HG02884 (cell line): ENCODE data around the gene PSD4.
A peak's percentile ranks its signal among the peaks of the same experiment; 100 is the strongest.

Source experiments
- ATAC-seq: cut with Tn5 transposase; IDR thresholded peaks from one replicate; pipeline ENCODE4 v1.9.1; 2021; ENCODE audit warnings: mild to moderate bottlenecking, moderate library complexity; ENCODE audit not compliant: unreplicated experiment

The PSD4 gene

DNA sequence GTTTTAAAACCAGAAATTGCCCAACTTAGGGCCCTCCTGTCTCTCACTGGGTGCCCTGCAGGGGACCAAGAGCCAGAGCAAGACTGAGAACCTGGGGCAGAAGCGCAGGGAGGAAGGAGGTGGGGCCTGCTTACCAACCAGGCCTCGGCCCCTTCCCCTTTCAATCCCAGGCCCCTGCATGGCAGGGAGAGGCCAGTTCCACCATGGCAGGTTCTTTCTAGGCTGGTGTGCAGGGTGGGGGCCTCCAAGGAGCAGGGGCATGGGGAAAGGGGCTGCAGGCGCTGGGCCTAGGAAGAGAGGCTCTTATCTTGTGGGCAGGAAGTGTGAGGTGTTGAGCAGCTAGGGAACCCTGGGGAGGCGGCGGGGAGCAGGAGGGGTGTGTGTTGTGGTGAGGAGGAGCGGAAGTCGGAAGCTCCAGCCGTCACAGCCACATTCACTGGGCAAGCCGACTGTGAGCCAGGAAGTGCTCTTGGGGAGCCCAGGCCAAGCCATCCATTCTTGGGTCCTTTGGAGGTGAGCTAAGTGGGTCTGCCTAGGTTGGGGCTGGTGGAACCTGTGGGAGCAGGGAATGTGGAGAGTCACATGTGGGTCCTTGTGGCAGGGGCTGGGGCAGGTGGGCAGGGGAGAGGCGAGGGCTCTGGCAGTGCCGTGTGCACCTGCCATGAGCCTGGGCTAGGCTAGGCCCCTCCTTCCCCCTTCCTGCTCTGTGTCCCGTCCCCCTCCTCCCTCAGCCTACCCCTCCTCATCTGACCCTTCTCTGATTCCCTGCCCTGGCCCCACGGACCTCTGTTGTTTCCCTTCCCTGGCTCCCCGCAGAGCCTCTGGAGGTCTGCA lies at the start of gene PSD4:
Gene PSD4 (plus strand): TSS at position 430 of the 834 bp plus-strand sequence. CDS start 8,486 bp downstream, outside the sequence.
- peak; percentile 85 for ATAC-seq

DNA sequence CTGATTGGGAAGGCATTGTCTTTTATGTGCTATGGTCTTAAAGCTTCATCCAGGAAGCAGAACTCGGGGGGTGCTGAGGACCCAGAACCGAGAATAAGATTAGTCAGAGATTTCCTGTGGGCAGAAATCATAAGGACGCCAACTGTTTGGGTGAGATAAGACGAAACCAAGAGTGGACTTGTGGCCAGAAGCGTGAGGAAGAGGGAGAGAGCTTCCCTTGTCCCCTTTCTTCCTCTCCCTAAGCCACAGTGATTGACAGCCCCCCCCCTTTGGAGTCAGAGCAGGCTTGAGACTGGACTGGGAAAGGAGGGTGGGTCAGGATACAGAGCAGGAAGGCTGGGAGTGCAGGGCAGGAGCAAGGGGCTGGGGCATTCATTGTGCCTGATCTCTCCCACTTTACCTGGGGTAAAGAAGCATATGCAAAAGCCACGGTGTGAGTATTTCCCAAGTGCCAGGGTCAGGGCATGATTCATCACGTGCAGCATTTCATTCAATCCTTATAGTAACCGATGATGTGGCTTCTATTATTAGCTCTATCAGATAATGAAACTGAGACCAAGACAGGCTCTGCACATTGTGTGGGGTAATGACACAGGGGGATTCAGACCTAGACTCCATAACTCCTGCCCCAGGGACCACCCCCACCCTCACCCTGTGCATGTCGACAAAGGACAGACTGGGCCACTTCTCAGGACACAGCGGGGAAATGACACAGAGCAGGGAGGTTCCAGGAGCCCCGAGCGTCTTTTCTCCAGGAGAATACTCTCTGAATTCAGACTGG lies 49.4 kb upstream of the PSD4 start:
- peak; percentile 58 for ATAC-seq

DNA sequence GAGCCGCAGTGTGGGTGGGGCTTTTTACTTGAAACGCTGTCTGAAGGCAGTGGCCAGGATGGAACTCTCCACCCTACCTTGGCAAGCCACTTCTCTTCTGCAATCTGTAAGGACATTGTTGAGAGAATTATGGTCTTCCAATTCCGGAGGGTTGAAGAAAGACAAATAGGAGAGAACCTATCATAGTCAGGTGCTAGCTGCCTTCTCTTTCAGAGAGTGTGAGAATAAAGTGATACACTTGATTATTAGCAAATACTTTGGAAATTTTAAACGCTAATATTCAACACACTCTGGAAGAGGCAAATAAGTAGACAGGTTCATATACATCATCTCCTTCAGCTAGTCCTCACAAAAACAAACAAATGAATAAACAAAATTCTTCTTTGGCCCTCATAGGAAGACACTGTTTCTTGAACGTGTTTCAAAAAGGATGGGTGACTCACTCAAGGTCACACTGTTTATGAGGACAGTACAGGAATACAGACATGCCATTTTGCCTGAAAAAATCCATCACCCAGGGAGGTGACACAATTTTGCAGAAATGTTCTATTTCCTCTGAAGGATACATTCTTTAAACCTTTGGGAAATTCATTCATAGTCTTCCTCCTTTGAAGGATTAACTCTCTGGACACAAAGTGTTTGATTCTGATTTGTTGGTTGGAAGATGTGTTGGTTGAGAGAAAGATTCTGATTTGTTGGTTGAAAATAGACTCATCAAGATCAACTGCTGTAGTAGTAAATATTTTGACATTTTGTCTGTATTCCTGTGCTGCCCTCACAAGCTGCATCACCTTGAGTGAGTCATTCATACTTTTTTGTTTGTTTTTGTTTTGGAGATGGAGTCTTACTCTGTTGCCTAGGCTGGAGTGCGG lies 48.6 kb upstream of the PSD4 start:
- ATAC-seq, result peak; percentile 11

DNA sequence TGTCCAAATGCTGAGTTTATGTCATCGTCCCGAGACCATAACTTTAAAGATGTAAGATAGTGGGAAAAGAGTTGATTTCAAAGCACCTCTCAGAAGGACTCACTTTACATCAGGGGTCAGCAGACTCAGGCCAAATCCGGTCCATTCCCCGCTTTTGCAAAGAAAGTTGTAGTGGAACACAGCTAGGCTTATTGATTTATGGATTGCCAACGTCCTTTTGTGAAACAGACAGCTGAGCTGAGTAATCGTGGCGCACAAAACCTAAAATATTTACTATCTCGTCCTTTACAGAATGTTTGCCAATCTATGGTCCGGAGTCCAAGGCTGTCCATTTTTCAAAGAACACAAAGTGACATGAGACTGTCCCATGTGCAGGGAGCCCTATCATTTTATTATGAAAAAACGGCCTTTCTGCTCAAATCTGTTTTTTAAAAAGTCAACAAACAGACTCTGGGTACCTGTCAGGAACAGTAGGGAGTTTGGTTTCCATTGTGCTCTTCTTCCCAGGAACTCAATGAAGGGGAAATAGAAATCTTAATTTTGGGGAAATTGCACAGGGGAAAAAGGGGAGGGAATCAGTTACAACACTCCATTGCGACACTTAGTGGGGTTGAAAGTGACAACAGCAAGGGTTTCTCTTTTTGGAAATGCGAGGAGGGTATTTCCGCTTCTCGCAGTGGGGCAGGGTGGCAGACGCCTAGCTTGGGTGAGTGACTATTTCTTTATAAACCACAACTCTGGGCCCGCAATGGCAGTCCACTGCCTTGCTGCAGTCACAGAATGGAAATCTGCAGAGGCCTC lies 46.7 kb upstream of the PSD4 start, which contains the start of gene IL1RN:
Gene IL1RN (plus strand): TSS at position 754 of the 801 bp plus-strand sequence. CDS start 27 bp downstream, at position 781.
- ATAC-seq, result no peak

DNA sequence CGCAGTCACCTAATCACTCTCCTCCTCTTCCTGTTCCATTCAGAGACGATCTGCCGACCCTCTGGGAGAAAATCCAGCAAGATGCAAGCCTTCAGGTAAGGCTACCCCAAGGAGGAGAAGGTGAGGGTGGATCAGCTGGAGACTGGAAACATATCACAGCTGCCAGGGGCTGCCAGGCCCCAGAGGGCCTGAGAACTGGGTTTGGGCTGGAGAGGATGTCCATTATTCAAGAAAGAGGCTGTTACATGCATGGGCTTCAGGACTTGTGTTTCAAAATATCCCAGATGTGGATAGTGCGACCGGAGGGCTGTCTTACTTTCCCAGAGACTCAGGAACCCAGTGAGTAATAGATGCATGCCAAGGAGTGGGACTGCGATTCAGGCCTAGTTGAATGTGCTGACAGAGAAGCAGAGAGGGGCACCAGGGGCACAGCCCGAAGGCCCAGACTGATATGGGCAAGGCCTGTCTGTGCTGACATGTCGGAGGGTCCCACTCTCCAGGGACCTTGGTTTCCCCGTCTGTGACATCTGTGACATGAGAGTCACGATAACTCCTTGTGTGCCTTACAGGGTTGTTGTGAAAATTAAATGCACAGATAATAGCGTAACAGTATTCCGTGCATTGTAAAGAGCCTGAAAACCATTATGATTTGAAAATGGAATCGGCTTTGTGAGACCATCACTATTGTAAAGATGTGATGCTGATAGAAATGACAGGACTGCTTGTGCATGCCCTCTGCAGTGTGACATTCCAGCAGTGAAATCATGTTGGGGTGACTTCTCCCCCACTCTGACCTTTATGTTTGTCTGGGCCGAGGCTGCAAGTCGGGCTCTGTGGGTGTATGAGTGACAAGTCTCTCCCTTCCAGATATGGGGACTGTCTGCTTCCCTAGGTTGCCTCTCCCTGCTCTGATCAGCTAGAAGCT lies 45.9 kb upstream of the PSD4 start:
- no peak for ATAC-seq

DNA sequence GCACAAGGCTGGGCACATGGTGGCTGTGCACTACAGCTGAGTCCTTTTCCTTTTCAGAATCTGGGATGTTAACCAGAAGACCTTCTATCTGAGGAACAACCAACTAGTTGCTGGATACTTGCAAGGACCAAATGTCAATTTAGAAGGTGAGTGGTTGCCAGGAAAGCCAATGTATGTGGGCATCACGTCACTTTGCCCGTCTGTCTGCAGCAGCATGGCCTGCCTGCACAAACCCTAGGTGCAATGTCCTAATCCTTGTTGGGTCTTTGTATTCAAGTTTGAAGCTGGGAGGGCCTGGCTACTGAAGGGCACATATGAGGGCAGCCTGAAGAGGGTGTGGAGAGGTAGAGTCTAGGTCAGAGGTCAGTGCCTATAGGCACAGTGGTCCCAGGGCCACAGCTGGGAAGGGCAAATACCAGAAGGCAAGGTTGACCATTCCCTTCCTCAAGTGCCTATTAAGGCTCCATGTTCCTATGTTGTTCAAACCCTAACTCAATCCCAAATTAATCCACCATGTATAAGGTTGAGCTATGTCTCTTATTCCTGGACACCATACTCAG lies 44.2 kb upstream of the PSD4 start:
- no peak for ATAC-seq

DNA sequence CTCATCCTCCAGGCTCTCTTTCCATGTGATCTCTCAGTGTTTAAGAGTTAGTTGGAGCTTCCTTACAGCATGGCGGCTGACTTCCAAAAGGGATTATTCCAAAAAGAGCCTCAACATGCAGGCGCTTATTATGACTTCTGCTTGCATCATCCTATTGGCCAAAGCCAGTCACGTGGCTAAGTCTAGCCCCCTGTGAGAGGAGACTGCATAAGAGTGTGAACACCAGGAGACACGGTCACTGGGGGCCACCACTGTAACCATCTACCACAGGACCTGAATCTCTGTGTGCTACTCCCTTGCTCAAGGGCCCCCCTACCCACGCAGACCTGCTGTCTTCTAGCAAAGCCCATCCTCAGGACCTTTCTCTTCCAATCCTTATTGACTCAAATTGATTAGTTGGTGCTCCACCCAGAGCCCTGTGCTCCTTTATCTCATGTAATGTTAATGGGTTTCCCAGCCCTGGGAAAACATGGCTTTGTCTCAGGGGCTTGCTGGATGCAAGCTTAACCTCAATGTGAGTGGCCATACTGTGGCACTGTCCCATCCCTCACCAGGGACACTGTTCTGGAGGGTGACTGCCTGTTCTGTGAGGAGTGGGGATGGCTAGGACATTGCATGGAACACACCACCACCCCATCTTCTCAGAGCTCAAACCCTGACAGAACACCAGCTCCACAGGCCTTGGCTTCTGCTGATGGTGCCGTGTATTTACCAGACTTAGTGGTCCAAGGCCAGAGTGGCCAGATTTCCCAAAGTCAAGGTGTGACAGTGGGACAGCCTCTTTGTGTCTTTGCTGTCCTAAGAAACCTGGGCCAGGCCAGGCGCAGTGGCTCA lies 42.2 kb upstream of the PSD4 start:
- ATAC-seq, result no peak

DNA sequence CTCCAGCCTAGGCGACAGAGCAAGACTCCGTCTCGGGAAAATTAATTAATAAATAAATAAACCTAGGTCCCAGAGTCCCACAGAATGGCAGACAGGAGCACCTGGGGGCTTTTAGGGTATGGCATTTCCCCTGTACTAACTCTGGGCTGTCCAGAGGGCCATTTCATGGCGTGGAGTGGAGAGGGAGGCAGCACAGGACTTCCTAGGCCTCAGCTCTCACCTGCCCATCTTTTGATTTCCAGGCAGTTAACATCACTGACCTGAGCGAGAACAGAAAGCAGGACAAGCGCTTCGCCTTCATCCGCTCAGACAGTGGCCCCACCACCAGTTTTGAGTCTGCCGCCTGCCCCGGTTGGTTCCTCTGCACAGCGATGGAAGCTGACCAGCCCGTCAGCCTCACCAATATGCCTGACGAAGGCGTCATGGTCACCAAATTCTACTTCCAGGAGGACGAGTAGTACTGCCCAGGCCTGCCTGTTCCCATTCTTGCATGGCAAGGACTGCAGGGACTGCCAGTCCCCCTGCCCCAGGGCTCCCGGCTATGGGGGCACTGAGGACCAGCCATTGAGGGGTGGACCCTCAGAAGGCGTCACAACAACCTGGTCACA lies 41.3 kb upstream of the PSD4 start:
- no peak for ATAC-seq

DNA sequence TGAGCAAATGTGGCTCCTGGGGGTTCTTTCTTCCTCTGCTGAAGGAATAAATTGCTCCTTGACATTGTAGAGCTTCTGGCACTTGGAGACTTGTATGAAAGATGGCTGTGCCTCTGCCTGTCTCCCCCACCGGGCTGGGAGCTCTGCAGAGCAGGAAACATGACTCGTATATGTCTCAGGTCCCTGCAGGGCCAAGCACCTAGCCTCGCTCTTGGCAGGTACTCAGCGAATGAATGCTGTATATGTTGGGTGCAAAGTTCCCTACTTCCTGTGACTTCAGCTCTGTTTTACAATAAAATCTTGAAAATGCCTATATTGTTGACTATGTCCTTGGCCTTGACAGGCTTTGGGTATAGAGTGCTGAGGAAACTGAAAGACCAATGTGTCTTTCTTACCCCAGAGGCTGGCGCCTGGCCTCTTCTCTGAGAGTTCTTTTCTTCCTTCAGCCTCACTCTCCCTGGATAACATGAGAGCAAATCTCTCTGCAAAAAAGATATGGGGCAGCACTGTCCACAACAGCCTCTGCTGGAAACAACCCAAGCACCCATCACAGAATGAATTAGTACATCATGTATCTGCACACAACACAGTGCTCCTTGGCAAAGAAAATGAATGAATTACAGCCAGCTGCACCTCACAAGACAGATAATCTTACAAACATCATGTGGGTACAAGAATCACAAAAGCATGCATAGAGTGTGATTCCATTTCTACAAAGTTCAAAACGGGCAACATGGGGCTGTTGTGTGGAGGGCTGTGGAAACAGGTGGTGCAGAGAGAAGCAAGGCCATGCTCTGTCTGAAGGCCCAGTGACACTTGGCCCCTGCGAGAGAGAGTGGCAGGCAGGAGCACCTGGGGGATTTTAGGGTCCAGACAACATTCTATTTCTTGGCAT lies 39.8 kb upstream of the PSD4 start:
- no peak for ATAC-seq

DNA sequence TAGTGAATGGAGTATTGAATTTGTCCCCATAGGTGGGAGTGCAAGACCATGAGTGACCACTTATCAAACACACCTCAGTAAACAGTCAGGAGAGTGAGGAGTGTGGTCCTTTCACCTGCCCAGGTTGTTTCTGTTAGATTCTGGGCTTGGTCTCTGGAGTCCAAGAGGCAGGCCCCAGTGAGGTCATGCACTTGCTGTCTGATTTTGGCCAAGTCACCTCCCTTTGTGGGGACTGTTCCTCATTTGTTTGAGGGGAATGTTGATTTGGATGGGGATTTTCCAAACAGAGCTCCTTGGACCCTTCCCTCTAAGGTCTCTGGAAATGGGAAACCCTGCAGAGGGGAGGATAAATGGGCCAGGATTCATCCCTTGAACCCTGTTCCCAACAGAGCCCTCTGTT lies 39.1 kb upstream of the PSD4 start:
- ATAC-seq, result no peak

DNA sequence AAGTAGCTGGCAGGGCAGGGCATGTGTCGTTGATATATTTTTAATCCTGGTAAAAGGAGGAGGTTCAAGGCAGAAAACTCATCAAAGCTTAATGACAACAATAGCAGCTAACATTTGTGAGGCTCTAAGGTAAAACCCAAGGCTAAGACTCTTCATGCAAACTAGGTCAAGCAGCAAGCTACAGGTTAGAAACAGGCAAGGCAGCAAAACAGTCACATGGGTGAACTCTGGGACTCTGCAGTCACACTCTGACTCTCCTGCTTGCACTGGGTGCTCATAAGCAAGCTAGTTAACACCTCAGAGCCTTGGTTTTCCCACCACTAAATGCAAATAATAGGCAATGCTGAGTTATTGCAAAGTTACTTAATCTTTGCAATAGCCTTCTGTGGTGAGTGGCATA lies 38.5 kb upstream of the PSD4 start:
- ATAC-seq, result no peak

DNA sequence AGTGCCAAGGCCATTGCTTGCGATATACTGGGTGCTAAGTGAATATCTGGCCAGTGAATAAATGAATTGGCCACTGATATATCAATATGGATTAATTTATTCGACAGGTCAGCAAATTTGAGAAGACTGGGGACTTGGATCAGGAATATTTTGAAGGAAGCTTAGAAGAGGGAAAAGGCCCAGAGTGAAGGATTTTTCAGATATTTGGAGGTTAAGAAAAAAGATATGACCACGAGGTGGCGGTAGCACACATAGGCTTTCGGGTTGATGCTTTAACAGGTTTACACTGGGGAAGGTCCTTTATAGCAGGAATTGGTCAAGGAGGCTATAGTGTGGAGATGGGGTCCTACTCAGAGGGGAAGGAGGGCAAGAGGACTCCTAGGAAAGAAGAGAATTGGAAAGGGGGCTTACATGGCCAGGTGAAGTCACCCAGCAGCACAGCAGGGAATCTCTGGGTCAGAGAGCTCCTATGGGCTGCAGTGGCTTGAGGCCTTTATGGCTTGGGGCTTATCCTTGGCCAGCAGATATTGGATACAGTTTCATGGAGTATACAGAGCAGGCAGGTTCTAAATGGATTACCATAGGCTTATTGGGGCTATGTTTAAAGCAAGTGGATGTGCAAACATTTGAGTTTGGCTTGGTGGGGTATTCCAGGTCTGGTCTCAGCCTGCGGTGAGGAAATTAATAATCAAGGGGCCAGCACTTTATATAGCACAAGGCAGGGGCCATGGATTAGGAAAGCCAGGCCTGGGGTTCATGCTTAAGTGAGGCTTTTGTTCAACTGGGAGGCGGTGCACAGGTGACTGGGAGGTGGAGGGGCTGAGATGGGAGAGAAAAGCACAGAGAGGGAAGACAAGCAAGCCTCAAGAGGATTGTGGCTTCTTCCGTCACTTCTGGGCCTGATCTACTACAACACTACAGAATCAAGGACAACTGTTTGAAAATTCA lies 36.7 kb upstream of the PSD4 start:
- ATAC-seq, result no peak

DNA sequence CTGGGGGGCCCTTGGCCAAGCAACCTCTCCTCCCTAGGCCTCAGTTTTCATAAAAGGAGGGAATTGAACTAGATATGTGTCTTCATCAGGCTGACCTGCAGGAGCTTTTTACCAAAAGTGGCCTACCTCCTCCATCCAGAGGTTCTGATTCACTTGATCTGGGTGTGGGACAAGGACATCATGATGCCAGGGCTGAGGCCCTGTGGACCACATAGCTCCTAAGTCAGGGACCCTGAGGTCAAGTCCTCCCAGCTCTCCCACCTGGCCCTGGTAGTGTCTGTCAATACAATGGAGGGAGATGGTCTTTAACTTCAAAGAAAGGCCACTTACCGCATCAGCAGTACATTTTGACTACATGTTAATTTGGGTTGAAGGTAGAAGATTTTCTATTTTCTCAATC lies 35.9 kb upstream of the PSD4 start:
- ATAC-seq, result no peak

DNA sequence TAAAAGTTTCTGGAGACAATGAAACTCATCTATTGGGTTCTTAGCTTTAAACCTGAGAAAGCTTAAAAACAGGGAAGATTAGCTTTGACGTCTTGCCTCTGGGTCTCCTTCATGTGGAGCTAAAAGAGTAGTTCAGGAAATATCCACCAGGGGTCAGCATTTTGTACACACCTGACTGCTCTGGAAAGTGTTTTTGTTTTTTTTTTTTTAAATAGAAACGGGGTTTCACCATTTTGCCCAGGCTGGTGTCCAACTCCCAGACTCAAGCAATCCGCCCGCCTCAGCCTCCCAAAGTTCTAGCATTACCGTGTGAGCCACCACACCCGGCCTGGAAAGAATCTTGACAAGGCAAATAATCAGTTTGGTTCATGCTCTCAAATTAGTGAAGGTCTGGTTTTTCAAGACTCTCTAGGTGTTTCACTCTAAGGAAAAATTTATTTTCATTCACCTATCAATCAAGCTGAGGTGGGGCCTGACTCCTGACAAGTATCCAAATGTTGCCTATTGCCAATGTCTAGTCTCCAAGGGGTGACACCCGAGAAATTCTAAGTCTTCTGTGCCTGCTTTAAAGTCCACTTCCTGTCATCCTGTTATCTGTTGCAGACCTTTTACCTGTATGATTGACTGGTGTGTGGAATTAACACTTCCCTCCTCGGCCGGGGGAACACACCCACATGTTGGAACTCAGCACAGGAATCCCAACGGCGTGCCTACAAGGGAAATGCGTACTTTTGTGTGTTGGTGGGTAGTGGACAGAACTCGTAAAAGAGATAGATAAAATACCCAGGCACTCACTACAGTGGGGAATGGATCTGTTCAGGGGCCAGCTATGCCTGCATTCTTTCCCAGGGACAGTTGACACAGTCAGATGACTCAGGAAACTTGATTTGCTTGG lies 35.1 kb upstream of the PSD4 start:
- peak; percentile 64 for ATAC-seq
